K562 (cell line): ENCODE results near the gene ENHO. TPM values are rescaled to one million over a fixed set of nuclear protein-coding genes. Genes with fewer than 3 reads are reported as not detected.

ENCODE experiments used
- ILF3 ChIP-seq: fragments of 450-650 bp; IDR thresholded peaks from 2 replicates; pipeline ENCODE4 v1.6.1; 2018; ENCODE audit warnings: antibody characterized with exemption, mild to moderate bottlenecking, moderate library complexity, borderline replicate concordance
- PKNOX1 ChIP-seq: fragments of 450-650 bp; IDR thresholded peaks from 2 replicates; pipeline ENCODE4 v1.6.1; 2016
- ZKSCAN1 ChIP-seq: fragments of 150-350 bp; IDR thresholded peaks from 2 replicates; pipeline ENCODE4 v1.6.1; 2016; ENCODE audit warnings: low read depth, low read length
- ZNF431 ChIP-seq: sonication (generic); formaldehyde crosslinking; IDR thresholded peaks from 2 replicates; pipeline ENCODE4 v1.8.0; 2022; ENCODE audit warnings: mild to moderate bottlenecking, missing genetic modification reagents
- polyA plus RNA-seq, 8 experiments: library from polyadenylated mRNA; depleted of rRNA in 4 of 8; stranded (reverse) in 5 of 8; unstranded in 3 of 8; fragments of >200 nt; fragmentation: Nextera tagmentation in 2 of 8; fragmentation: Illumina TruSeq in 1 of 8; extraction: Ambion mirVana in 2 of 8; extraction: Trizol in 1 of 8; gene quantifications; 2 replicates each; pipeline versions ENCODE4 v1.2.1 to v1.2.3, GENCODE V29; 2011 to 2014; ENCODE audit warnings: inconsistent platforms in 1 of 8, missing spikeins in 1 of 8
- total RNA-seq, 7 experiments: library from RNA; depleted of rRNA in 6 of 7; stranded (reverse); fragments of >200 nt in 6 of 7; fragmentation: Illumina TruSeq in 2 of 7; extraction: Trizol in 2 of 7; gene quantifications; 2 replicates each; pipeline versions ENCODE4 v1.2.1 to v1.2.3, GENCODE V29; 2011 to 2021; ENCODE audit warnings: low replicate concordance in 1 of 7
- TF ChIP-seq, protein P1 (sequence below): fragments of 450-650 bp; IDR thresholded peaks from 2 replicates; pipeline ENCODE4 v1.7.0; 2016; ENCODE audit warnings: borderline replicate concordance
- TF ChIP-seq, protein P2 (sequence below): sonication (generic); formaldehyde crosslinking; IDR thresholded peaks from 2 replicates; pipeline ENCODE4 v1.8.0; 2022; ENCODE audit warnings: mild to moderate bottlenecking, missing genetic modification reagents
- TF ChIP-seq, protein P3 (sequence below): sonication (generic); formaldehyde crosslinking; IDR thresholded peaks from 2 replicates; pipeline ENCODE4 v1.8.1; 2023; ENCODE audit warnings: missing genetic modification reagents, mild to moderate bottlenecking, borderline replicate concordance
- TF ChIP-seq, protein P4 (sequence below): fragments of 250-450 bp; sonication (Bioruptor Pico); IDR thresholded peaks from 2 replicates; pipeline ENCODE4 v1.9.0; 2021; ENCODE audit warnings: mild to moderate bottlenecking

ENHO gene
- total and polyA plus RNA-seq, 9 of the 15 experiments (the other 6 are each of a cell fraction or from before 2014, with no cell fraction given), result 0.24 TPM; not detected in 8

GRCh38 chr9:34552986-34553385 is 30.2 kb upstream of the ENHO start (continued):
- TF ChIP-seq, protein P1, sequence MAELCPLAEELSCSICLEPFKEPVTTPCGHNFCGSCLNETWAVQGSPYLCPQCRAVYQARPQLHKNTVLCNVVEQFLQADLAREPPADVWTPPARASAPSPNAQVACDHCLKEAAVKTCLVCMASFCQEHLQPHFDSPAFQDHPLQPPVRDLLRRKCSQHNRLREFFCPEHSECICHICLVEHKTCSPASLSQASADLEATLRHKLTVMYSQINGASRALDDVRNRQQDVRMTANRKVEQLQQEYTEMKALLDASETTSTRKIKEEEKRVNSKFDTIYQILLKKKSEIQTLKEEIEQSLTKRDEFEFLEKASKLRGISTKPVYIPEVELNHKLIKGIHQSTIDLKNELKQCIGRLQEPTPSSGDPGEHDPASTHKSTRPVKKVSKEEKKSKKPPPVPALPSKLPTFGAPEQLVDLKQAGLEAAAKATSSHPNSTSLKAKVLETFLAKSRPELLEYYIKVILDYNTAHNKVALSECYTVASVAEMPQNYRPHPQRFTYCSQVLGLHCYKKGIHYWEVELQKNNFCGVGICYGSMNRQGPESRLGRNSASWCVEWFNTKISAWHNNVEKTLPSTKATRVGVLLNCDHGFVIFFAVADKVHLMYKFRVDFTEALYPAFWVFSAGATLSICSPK, result no peak
- no peak for TF ChIP-seq PKNOX1
- TF ChIP-seq, protein P2, sequence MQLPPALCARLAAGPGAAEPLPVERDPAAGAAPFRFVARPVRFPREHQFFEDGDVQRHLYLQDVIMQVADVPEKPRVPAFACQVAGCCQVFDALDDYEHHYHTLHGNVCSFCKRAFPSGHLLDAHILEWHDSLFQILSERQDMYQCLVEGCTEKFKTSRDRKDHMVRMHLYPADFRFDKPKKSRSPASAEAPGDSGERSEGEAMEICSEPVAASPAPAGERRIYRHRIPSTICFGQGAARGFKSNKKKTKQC (CRISPR knock-in tag), result no peak
- TF ChIP-seq, protein P3, sequence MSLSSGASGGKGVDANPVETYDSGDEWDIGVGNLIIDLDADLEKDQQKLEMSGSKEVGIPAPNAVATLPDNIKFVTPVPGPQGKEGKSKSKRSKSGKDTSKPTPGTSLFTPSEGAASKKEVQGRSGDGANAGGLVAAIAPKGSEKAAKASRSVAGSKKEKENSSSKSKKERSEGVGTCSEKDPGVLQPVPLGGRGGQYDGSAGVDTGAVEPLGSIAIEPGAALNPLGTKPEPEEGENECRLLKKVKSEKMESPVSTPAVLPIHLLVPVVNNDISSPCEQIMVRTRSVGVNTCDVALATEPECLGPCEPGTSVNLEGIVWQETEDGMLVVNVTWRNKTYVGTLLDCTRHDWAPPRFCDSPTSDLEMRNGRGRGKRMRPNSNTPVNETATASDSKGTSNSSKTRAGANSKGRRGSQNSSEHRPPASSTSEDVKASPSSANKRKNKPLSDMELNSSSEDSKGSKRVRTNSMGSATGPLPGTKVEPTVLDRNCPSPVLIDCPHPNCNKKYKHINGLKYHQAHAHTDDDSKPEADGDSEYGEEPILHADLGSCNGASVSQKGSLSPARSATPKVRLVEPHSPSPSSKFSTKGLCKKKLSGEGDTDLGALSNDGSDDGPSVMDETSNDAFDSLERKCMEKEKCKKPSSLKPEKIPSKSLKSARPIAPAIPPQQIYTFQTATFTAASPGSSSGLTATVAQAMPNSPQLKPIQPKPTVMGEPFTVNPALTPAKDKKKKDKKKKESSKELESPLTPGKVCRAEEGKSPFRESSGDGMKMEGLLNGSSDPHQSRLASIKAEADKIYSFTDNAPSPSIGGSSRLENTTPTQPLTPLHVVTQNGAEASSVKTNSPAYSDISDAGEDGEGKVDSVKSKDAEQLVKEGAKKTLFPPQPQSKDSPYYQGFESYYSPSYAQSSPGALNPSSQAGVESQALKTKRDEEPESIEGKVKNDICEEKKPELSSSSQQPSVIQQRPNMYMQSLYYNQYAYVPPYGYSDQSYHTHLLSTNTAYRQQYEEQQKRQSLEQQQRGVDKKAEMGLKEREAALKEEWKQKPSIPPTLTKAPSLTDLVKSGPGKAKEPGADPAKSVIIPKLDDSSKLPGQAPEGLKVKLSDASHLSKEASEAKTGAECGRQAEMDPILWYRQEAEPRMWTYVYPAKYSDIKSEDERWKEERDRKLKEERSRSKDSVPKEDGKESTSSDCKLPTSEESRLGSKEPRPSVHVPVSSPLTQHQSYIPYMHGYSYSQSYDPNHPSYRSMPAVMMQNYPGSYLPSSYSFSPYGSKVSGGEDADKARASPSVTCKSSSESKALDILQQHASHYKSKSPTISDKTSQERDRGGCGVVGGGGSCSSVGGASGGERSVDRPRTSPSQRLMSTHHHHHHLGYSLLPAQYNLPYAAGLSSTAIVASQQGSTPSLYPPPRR (CRISPR knock-in tag), result no peak
- no peak for TF ChIP-seq ZKSCAN1
- TF ChIP-seq, protein P4, sequence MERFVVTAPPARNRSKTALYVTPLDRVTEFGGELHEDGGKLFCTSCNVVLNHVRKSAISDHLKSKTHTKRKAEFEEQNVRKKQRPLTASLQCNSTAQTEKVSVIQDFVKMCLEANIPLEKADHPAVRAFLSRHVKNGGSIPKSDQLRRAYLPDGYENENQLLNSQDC (CRISPR knock-in tag), result no peak
- TF ChIP-seq ILF3, result no peak
- no peak for TF ChIP-seq ZNF431 (CRISPR knock-in tag)
